ENCODE measurements around the gene EFHD2. TPM values are rescaled to one million over a fixed set of nuclear protein-coding genes. Genes with fewer than 3 reads are reported as not detected.

EFHD2 gene
- total RNA-seq, 1 experiment from 2014 or later: 90.8 TPM

DNA sequence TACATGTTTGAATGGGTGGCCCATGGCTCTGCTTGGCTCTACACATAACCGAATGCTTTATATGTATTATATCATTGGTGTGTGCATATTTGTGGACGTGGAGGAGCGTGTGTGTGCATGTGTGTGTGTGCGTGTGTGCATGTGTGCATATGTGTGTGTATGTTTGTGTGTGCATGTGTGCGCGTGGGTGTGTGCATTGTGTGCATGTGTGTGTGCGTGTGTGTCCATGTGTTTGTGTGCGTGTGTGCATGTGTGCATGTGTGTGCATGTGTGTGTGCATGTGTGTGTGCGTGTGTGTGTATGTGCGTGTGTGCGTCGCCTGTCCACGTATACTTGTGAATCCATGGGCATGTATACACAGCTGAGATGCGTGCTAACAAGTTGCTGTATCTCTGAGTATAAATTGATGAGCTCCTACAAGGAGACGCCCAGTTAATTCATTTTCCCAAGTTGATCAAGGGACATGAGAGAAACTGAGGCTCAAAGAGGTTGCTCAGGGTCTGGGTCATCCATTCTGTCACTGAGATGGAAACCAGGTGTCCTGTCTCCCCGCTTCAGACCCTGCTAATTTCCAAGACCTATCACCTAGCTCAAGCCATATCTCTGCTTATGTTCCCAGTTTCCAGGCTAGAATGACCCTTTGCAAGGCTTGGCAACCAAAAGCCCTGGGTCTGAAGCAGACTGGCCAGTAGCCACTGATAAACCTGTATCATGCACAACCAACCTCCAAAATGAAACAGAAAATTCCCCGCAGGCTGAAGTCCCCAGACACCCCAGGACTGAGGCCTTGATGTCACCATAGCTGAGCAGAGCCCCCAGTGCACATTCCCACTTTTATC, 25.8 kb downstream of the EFHD2 start:
- BruUV-seq (replicated peaks): no TSS peak
- no peaks in the 10 kb centered on the region for H3K27me3 ChIP-seq (ENCODE audit: control insufficient read depth, insufficient read depth, low read length)
- no peak overlapping the region for H3K27ac ChIP-seq (ENCODE audit: low read length)
- TF ChIP-seq SIN3A (IDR thresholded peaks at IDR 0.05; ENCODE audit: borderline replicate concordance, insufficient read depth, low read depth, low read length) (no peak), TCF7L2 (IDR thresholded peaks at IDR 0.05; ENCODE audit: low read depth, low read length) (no peak), POLR2AphosphoS5 (IDR thresholded peaks at IDR 0.05; ENCODE audit: low read depth, low read length) (no peak)
- TF ChIP-seq, protein P1, sequence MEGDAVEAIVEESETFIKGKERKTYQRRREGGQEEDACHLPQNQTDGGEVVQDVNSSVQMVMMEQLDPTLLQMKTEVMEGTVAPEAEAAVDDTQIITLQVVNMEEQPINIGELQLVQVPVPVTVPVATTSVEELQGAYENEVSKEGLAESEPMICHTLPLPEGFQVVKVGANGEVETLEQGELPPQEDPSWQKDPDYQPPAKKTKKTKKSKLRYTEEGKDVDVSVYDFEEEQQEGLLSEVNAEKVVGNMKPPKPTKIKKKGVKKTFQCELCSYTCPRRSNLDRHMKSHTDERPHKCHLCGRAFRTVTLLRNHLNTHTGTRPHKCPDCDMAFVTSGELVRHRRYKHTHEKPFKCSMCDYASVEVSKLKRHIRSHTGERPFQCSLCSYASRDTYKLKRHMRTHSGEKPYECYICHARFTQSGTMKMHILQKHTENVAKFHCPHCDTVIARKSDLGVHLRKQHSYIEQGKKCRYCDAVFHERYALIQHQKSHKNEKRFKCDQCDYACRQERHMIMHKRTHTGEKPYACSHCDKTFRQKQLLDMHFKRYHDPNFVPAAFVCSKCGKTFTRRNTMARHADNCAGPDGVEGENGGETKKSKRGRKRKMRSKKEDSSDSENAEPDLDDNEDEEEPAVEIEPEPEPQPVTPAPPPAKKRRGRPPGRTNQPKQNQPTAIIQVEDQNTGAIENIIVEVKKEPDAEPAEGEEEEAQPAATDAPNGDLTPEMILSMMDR (IDR thresholded peaks at IDR 0.05): no peak
- TF ChIP-seq, protein P2, sequence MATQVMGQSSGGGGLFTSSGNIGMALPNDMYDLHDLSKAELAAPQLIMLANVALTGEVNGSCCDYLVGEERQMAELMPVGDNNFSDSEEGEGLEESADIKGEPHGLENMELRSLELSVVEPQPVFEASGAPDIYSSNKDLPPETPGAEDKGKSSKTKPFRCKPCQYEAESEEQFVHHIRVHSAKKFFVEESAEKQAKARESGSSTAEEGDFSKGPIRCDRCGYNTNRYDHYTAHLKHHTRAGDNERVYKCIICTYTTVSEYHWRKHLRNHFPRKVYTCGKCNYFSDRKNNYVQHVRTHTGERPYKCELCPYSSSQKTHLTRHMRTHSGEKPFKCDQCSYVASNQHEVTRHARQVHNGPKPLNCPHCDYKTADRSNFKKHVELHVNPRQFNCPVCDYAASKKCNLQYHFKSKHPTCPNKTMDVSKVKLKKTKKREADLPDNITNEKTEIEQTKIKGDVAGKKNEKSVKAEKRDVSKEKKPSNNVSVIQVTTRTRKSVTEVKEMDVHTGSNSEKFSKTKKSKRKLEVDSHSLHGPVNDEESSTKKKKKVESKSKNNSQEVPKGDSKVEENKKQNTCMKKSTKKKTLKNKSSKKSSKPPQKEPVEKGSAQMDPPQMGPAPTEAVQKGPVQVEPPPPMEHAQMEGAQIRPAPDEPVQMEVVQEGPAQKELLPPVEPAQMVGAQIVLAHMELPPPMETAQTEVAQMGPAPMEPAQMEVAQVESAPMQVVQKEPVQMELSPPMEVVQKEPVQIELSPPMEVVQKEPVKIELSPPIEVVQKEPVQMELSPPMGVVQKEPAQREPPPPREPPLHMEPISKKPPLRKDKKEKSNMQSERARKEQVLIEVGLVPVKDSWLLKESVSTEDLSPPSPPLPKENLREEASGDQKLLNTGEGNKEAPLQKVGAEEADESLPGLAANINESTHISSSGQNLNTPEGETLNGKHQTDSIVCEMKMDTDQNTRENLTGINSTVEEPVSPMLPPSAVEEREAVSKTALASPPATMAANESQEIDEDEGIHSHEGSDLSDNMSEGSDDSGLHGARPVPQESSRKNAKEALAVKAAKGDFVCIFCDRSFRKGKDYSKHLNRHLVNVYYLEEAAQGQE (IDR thresholded peaks at IDR 0.05; ENCODE audit: insufficient read depth in 1 of 2, low read depth in 2 of 2, low read length in 1 of 2): no peak
- no peaks in the 10 kb centered on the region for H3K9me3 ChIP-seq (ENCODE audit: control insufficient read depth, insufficient read depth, low read depth, low read length)
- CTCF ChIA-PET: no interaction called here
- in situ Hi-C loops (cut with HindIII; ENCODE audit: low pct_unique_long_range_greater_than_20kb, low sequenced_read_pairs) (no loop called here), intact Hi-C loops (cut with micrococcal nuclease; ENCODE audit: unreplicated experiment) (loop anchor here (10.0 kb wide), 1 partner anchor 69 kb away; no protein-coding TSS in a partner anchor)
- DNase-seq (ENCODE audit: low read depth, low spot score) (no peak), ATAC-seq (no peak)
- POLR2A ChIA-PET: no interaction called here
- peaks cover 11% of the 10 kb centered on the region; the same call in 1 of the 2 replicates for H3K4me1 ChIP-seq (ENCODE audit: control insufficient read depth, insufficient read depth, low read length)
- no peaks in the 10 kb centered on the region for H3K36me3 ChIP-seq (ENCODE audit: control insufficient read depth, insufficient read depth, low read length)
- H3K4me3 ChIP-seq (ENCODE audit: low read depth in 2 of 2, low read length in 2 of 2): no peak overlapping the region

DNA sequence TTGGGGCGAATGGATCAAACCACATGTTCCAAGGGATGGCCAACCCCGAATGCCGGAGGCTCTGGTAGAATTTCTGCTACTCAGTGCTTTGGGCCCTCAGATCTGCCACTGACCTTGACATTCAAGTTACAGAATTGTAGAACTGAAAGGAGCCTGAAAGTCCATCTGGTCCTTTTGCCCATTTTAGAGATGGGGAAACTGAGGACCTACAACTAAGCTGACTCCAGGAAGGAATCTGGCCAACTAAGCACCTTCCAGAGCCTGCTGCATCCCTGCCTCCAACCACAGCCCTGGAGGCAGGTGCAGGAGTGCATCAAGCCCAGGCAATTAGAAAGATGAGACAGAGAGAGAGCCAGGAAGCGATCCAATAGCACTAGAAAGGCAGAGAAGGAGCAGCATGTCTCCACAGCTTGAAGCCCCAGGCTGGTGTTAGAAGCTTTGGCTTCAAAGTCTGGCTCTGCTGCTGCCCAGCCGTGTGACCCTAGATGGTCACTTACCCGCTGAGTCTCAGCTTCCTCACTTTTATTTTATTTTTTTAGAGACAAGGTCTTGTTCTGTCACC, 27.3 kb downstream of the EFHD2 start:
- H3K27ac ChIP-seq (ENCODE audit: low read length): no peak overlapping the region
- no peaks in the 10 kb centered on the region for H3K27me3 ChIP-seq (ENCODE audit: control insufficient read depth, insufficient read depth, low read length)
- ChIA-PET CTCF (no interaction called here), POLR2A (no interaction called here)
- ATAC-seq: no peak
- no peaks in the 10 kb centered on the region for H3K36me3 ChIP-seq (ENCODE audit: control insufficient read depth, insufficient read depth, low read length)
- TF ChIP-seq SIN3A (IDR thresholded peaks at IDR 0.05; ENCODE audit: borderline replicate concordance, insufficient read depth, low read depth, low read length): no peak
- no peak for TF ChIP-seq POLR2AphosphoS5 (IDR thresholded peaks at IDR 0.05; ENCODE audit: low read depth, low read length)
- no peak for TF ChIP-seq TCF7L2 (IDR thresholded peaks at IDR 0.05; ENCODE audit: low read depth, low read length)
- TF ChIP-seq, protein P2 (IDR thresholded peaks at IDR 0.05; ENCODE audit: insufficient read depth in 1 of 2, low read depth in 2 of 2, low read length in 1 of 2): no peak
- TF ChIP-seq, protein P1 (IDR thresholded peaks at IDR 0.05): no peak
- intact Hi-C loops (cut with micrococcal nuclease; ENCODE audit: unreplicated experiment): loop anchor here (10.0 kb wide), 1 partner anchor 68 kb away; no protein-coding TSS in a partner anchor
- H3K9me3 ChIP-seq (ENCODE audit: control insufficient read depth, insufficient read depth, low read depth, low read length): no peaks in the 10 kb centered on the region
- in situ Hi-C loops (cut with HindIII; ENCODE audit: low pct_unique_long_range_greater_than_20kb, low sequenced_read_pairs): no loop called here
- no peak overlapping the region for H3K4me3 ChIP-seq (ENCODE audit: low read depth in 2 of 2, low read length in 2 of 2)
- no peak for DNase-seq (ENCODE audit: low read depth, low spot score)
- peaks cover 11% of the 10 kb centered on the region; the same call in 1 of the 2 replicates for H3K4me1 ChIP-seq (ENCODE audit: control insufficient read depth, insufficient read depth, low read length)
- BruUV-seq (replicated peaks): no TSS peak
